Heart left ventricle (tissue), 16 donors: Measurements from ENCODE around the gene GATA5. TPM values are rescaled to one million over a fixed set of nuclear protein-coding genes. Genes with fewer than 3 reads are reported as not detected.

Source experiments
- ATAC-seq, 4 donors: fragments of 200-7000 bp; cut with Tn5 transposase; one replicate each; pipeline ENCODE4 v1.9.1; 2020 to 2022; ENCODE audit warnings: moderate library complexity in 4 of 4, mild to moderate bottlenecking in 3 of 4, moderate number of reproducible peaks in 1 of 4
- DNase-seq, 5 donors: peaks; one replicate each; pipeline ENCODE4 v3.0.0-alpha.2; 2020
- H3K27ac ChIP-seq, 12 donors: fragments of 200-600 bp; sonication (generic) in 4 of 12; one replicate each; pipeline versions ENCODE4 v1.5.0 to v1.8.0; 2016 to 2022; ENCODE audit warnings: mild to moderate bottlenecking in 2 of 12
- H3K27me3 ChIP-seq, 9 donors: fragments of 200-600 bp; sonication (generic) in 2 of 9; one replicate each; pipeline versions ENCODE4 v1.5.1 to v1.8.0; 2016 to 2022; ENCODE audit warnings: mild to moderate bottlenecking in 3 of 9
- H3K36me3 ChIP-seq, 9 donors: fragments of 200-600 bp; sonication (generic) in 2 of 9; one replicate each; pipeline versions ENCODE4 v1.5.0 to v1.8.0; 2018 to 2022; ENCODE audit warnings: mild to moderate bottlenecking in 2 of 9
- H3K4me1 ChIP-seq, 12 donors: fragments of 200-600 bp; sonication (generic) in 4 of 12; one replicate each; pipeline versions ENCODE4 v1.5.0 to v1.8.0; 2016 to 2022; ENCODE audit warnings: mild to moderate bottlenecking in 3 of 12
- H3K4me3 ChIP-seq, 12 donors: fragments of 200-600 bp; sonication (generic) in 4 of 12; one replicate each; pipeline versions ENCODE4 v1.5.0 to v1.8.0; 2017 to 2022; ENCODE audit warnings: mild to moderate bottlenecking in 9 of 12, moderate library complexity in 4 of 12
- H3K9me3 ChIP-seq, 12 donors: fragments of 200-600 bp; sonication (generic) in 4 of 12; one replicate each; pipeline versions ENCODE4 v1.5.0 to v1.8.0; 2016 to 2022; ENCODE audit warnings: mild to moderate bottlenecking in 1 of 12
- CTCF ChIP-seq, 12 donors: fragments of 200-600 bp; sonication (generic) in 4 of 12; IDR thresholded peaks; one replicate each; pipeline versions ENCODE4 v1.5.0 to v1.8.0; 2018 to 2022; ENCODE audit warnings: antibody characterized with exemption in 12 of 12, mild to moderate bottlenecking in 5 of 12
- POLR2A ChIP-seq, 2 donors: fragments of 450-650 bp; IDR thresholded peaks; one replicate each; pipeline ENCODE4 v1.6.1; 2017; ENCODE audit warnings: antibody characterized with exemption in 2 of 2, mild to moderate bottlenecking in 2 of 2, moderate library complexity in 2 of 2
- WGBS, 4 donors: extraction: QIAGEN DNeasy Blood & Tissue Kit in 2 of 4; methylation state at CpG; one replicate each; pipeline versions ENCODE4 v1.1.5 to v1.1.7; 2013 to 2018; 5-methylcytosine and 5-hydroxymethylcytosine counted together
- intact Hi-C, 10 donors: fragments of 100-400 bp; cut with DNase I; formaldehyde crosslinking; loops; one replicate each; pipeline versions ENCODE4 v1.11.1 to v1.14.2; 2022
- polyA plus RNA-seq, 2 donors: library from polyadenylated mRNA; stranded (reverse); fragments of 200-250 nt; gene quantifications; one replicate each; pipeline ENCODE4 v1.2.3, GENCODE V29; 2013
- total RNA-seq, 9 donors: library from RNA; depleted of rRNA in 2 of 9; stranded (reverse); fragments of >200 nt in 2 of 9; fragmentation: NEBNext Ultra II Directional in 3 of 9; extraction: Animal tissue kit (Norgen Biotek cat#: 25700) in 3 of 9; gene quantifications; one replicate each; pipeline versions ENCODE4 v1.1.0 to v1.2.4, GENCODE V29; 2016 to 2023
- donor health status: ischemic (EF 13 %, LVEDD 7.1; RV severe dilation, severe dysfunction).
- donor health status: healthy with polysubstance abuse.
- donor health status: DM: no; HTN: yes; CAD: no.
- donor health status: DM: no; HTN: no; CAD: no.
- donor health status: ischemic (EF 25% LVEDD 6.9; RV normal size, moderate dysfunction).
- donor health status: ischemic (EF 25% LVEDD 5.7; RV mildly dilated, moderate dysfunction).
- donor health status: healthy.
- donor health status: DM: yes; HTN: yes; CAD: no.
- donor health status: ischemic (EF 35%, LVEDD 5.7; RV mildly dilated, moderate dysfunction).
- donor health status: nonischemic (EF 11% LVEDD 7.7; RV severe dilation, severe dysfunction).
- donor health status: DM: yes; HTN: yes; CAD: no.
- donor health status: PGD.
- donor health status: ischemic (EF 29% LVEDD 5.4; RV normal size, mild dysfunction).
- donor health status: nonischemic (EF 23%, LVEDD 6.1; RV moderate dilation, normal function).

GATA5 gene
- total and polyA plus RNA-seq, 11 donors = 0.21 to 7.4 (median 0.98) TPM

- no peak for DNase-seq
- no peak for ATAC-seq
- intact Hi-C loops = no loop called here
- Histone ChIP-seq H3K27me3 (peaks cover 0 to 43% (median 4%) of the 10 kb centered on the region in 9 donors), H3K36me3 (no peaks in the 10 kb centered on the region), H3K4me3 (no peak overlapping the region), H3K27ac (no peak overlapping the region), H3K9me3 (no peaks in the 10 kb centered on the region), H3K4me1 (peaks cover 0 to 8% (median 0%) of the 10 kb centered on the region in 12 donors)
- TF ChIP-seq CTCF (IDR thresholded peaks at IDR 0.05) (no peak), POLR2A (IDR thresholded peaks at IDR 0.05) (no peak)
- 66 to 76% (median 70%) methylated on average over 19 to 26 of the region's 26 CpGs for WGBS, 4 donors
Measured at GRCh38 chr20:62523473-62524203, 47.8 kb upstream of the GATA5 start.

GRCh38 chr20:62522748-62523396, 47.1 kb upstream of the GATA5 start:
- intact Hi-C loops = no loop called here
- no peak for DNase-seq
- Histone ChIP-seq H3K4me1 (peaks cover 0 to 8% (median 0%) of the 10 kb centered on the region in 12 donors), H3K36me3 (no peaks in the 10 kb centered on the region), H3K27ac (no peak overlapping the region), H3K27me3 (peaks cover 0 to 43% (median 4%) of the 10 kb centered on the region in 9 donors), H3K4me3 (no peak overlapping the region), H3K9me3 (no peaks in the 10 kb centered on the region)
- 56 to 77% (median 58%) methylated on average over 8 to 18 of the region's 18 CpGs for WGBS, 4 donors
- TF ChIP-seq POLR2A (IDR thresholded peaks at IDR 0.05) (no peak), CTCF (IDR thresholded peaks at IDR 0.05) (no peak)
- no peak for ATAC-seq

- no peak overlapping the region for H3K27ac ChIP-seq
- peaks cover 0 to 41% (median 8%) of the 10 kb centered on the region in 9 donors for H3K27me3 ChIP-seq
- WGBS, 4 donors = 75 to 88% (median 82%) methylated on average over 9 to 13 of the region's 13 CpGs
- no peaks in the 10 kb centered on the region for H3K36me3 ChIP-seq
- DNase-seq (no peak), ATAC-seq (no peak)
- intact Hi-C loops = loop anchor here in 2 of 10 donors (10.0 kb wide), 1 partner anchor 55 kb away; no protein-coding TSS in a partner anchor
- H3K4me3 ChIP-seq = no peak overlapping the region
- no peaks in the 10 kb centered on the region for H3K9me3 ChIP-seq
- peaks cover 0 to 5% (median 0%) of the 10 kb centered on the region in 12 donors for H3K4me1 ChIP-seq
- no peak for TF ChIP-seq CTCF (IDR thresholded peaks at IDR 0.05)
- no peak for TF ChIP-seq POLR2A (IDR thresholded peaks at IDR 0.05)
Measured at GRCh38 chr20:62519826-62520225, 44.0 kb upstream of the GATA5 start.

- no peak for ATAC-seq
- intact Hi-C loops = loop anchor here in 2 of 10 donors (10.0 kb wide), 1 partner anchor 56 kb away; no protein-coding TSS in a partner anchor
- no peak for TF ChIP-seq POLR2A (IDR thresholded peaks at IDR 0.05)
- TF ChIP-seq CTCF (IDR thresholded peaks at IDR 0.05) = no peak
- DNase-seq = no peak
- Histone ChIP-seq H3K36me3 (no peaks in the 10 kb centered on the region), H3K4me1 (no peaks in the 10 kb centered on the region), H3K4me3 (no peak overlapping the region), H3K27me3 (peaks cover 0 to 39% (median 9%) of the 10 kb centered on the region in 9 donors), H3K27ac (no peak overlapping the region), H3K9me3 (no peaks in the 10 kb centered on the region)
- WGBS, 4 donors = 75 to 89% (median 82%) methylated on average over 10 to 18 of the region's 18 CpGs
Measured at GRCh38 chr20:62518911-62519310, 43.1 kb upstream of the GATA5 start.
